HG03342 (cell line): Measurements from ENCODE around the gene KCTD21.

Experiments used
- ATAC-seq: cut with Tn5 transposase; IDR thresholded peaks from one replicate; pipeline ENCODE4 v1.9.1; 2021; ENCODE audit warnings: mild to moderate bottlenecking, moderate library complexity; ENCODE audit not compliant: unreplicated experiment

Gene KCTD21

GRCh38 chr11:78219493-78220217, 31.2 kb upstream of the KCTD21 start:
- ATAC-seq: no peak

- ATAC-seq: no peak
These were observed 30.5 kb upstream of the KCTD21 start for GRCh38 chr11:78218707-78219492.

- no peak for ATAC-seq
These were observed 29.5 kb upstream of the KCTD21 start for GRCh38 chr11:78217650-78218541.

GRCh38 chr11:78216571-78217287, 28.3 kb upstream of the KCTD21 start:
- no peak for ATAC-seq

GRCh38 chr11:78216021-78216420, 27.6 kb upstream of the KCTD21 start:
- ATAC-seq: no peak

- ATAC-seq: no peak
These were observed 26.1 kb upstream of the KCTD21 start for GRCh38 chr11:78214331-78215194.

- no peak for ATAC-seq
These were observed 25.3 kb upstream of the KCTD21 start for GRCh38 chr11:78213526-78214330.

- no peak for ATAC-seq
These were observed 24.4 kb upstream of the KCTD21 start for GRCh38 chr11:78212586-78213371.

- ATAC-seq: no peak
These were observed 23.1 kb upstream of the KCTD21 start for GRCh38 chr11:78211565-78211964.

- ATAC-seq: no peak
These were observed 21.7 kb upstream of the KCTD21 start for GRCh38 chr11:78210000-78210608.

GRCh38 chr11:78209478-78209877, 21.1 kb upstream of the KCTD21 start:
- no peak for ATAC-seq

GRCh38 chr11:78208257-78209165, 20.1 kb upstream of the KCTD21 start:
- no peak for ATAC-seq

- no peak for ATAC-seq
These were observed 19.3 kb upstream of the KCTD21 start for GRCh38 chr11:78207532-78208256.

GRCh38 chr11:78205691-78206090, 17.3 kb upstream of the KCTD21 start:
- ATAC-seq: no peak

- ATAC-seq: no peak
These were observed 16.8 kb upstream of the KCTD21 start for GRCh38 chr11:78205256-78205655.

- ATAC-seq: no peak
These were observed 14.8 kb upstream of the KCTD21 start for GRCh38 chr11:78203184-78203583.
